K562 (cell line): ENCODE data around the gene BHLHE40. TPM values are rescaled to one million over a fixed set of nuclear protein-coding genes. Genes with fewer than 3 reads are reported as not detected.
A peak's percentile ranks its signal among the peaks of the same experiment; 100 is the strongest.

Experiments
- BHLHE40 ChIP-seq: IDR thresholded peaks from 2 replicates; pipeline ENCODE4 v1.6.1; 2011; ENCODE audit warnings: low read length, improper control_type of control experiment
- DDX20 ChIP-seq: fragments of 450-650 bp; IDR thresholded peaks from 2 replicates; pipeline ENCODE4 v1.6.1; 2016; ENCODE audit warnings: missing genetic modification characterization, low read depth, mild to moderate bottlenecking, missing compliant biosample characterization, moderate library complexity
- MECOM ChIP-seq: fragments of 250-450 bp; sonication (Bioruptor Pico); IDR thresholded peaks from 2 replicates; pipeline ENCODE4 v1.8.0; 2022; ENCODE audit warnings: inconsistent platforms
- MEF2D ChIP-seq: conservative IDR thresholded peaks from 2 replicates; pipeline ENCODE4 v1.6.1; 2016; ENCODE audit warnings: low read depth, missing genetic modification characterization, missing compliant biosample characterization
- NCOA4 ChIP-seq: fragments of 450-650 bp; IDR thresholded peaks from 2 replicates; pipeline ENCODE4 v1.6.1; 2018; ENCODE audit warnings: mild to moderate bottlenecking; ENCODE audit not compliant: partially characterized antibody
- NEUROD1 ChIP-seq: fragments of 150-350 bp; IDR thresholded peaks from 2 replicates; pipeline ENCODE4 v1.6.1; 2014; ENCODE audit warnings: borderline replicate concordance, low read length, low read depth; ENCODE audit not compliant: partially characterized antibody
- NR3C1 ChIP-seq: sonication (generic); formaldehyde crosslinking; IDR thresholded peaks from 2 replicates; pipeline ENCODE4 v1.8.1; 2022; ENCODE audit warnings: missing genetic modification reagents
- PHF8 ChIP-seq: fragments of 200-600 bp; sonication (generic); IDR thresholded peaks from 2 replicates; pipeline ENCODE4 v1.6.1; 2012; ENCODE audit warnings: mixed run types, mild to moderate bottlenecking, inconsistent platforms, low read length, moderate library complexity, borderline replicate concordance
- PML ChIP-seq: IDR thresholded peaks from 2 replicates; pipeline ENCODE4 v1.6.1; 2012; ENCODE audit warnings: low read length, inconsistent platforms
- SIX5 ChIP-seq, 2 experiments: IDR thresholded peaks; 2 replicates each; pipeline ENCODE4 v1.6.1; 2011; ENCODE audit warnings: low read length in 2 of 2, borderline replicate concordance in 1 of 2, low read depth in 1 of 2, mild to moderate bottlenecking in 1 of 2, moderate library complexity in 1 of 2; ENCODE audit not compliant: insufficient read depth in 1 of 2
- SLC30A9 ChIP-seq: fragments of 250-450 bp; sonication (Bioruptor Pico); IDR thresholded peaks from 2 replicates; pipeline ENCODE4 v1.8.0; 2022; ENCODE audit warnings: mild to moderate bottlenecking, moderate library complexity
- SRSF1 ChIP-seq: fragments of 200-400 bp; formaldehyde crosslinking; IDR thresholded peaks from 2 replicates; pipeline ENCODE4 v1.6.1; 2017; ENCODE audit warnings: mild to moderate bottlenecking, low read depth, low read length, moderate library complexity
- TEAD1 ChIP-seq, 2 experiments: fragments of 450-650 bp in 1 of 2; sonication (generic) in 1 of 2; formaldehyde crosslinking; IDR thresholded peaks; 2 replicates each; pipeline versions ENCODE4 v1.4.0 to v1.8.0; 2020 to 2022; ENCODE audit warnings: mild to moderate bottlenecking in 2 of 2, missing genetic modification reagents in 1 of 2
- ZFP36 ChIP-seq: fragments of 150-350 bp; IDR thresholded peaks from 2 replicates; pipeline ENCODE4 v1.6.1; 2018; ENCODE audit warnings: low read length, low read depth; ENCODE audit not compliant: partially characterized antibody
- ZSCAN29 ChIP-seq: fragments of 450-650 bp; IDR thresholded peaks from 2 replicates; pipeline ENCODE4 v1.6.1; 2017
- polyA plus RNA-seq, 8 experiments: library from polyadenylated mRNA; depleted of rRNA in 4 of 8; stranded (reverse) in 5 of 8; unstranded in 3 of 8; fragments of >200 nt; fragmentation: Nextera tagmentation in 2 of 8; fragmentation: Illumina TruSeq in 1 of 8; extraction: Ambion mirVana in 2 of 8; extraction: Trizol in 1 of 8; gene quantifications; 2 replicates each; pipeline versions ENCODE4 v1.2.1 to v1.2.3, GENCODE V29; 2011 to 2014; ENCODE audit warnings: inconsistent platforms in 1 of 8, missing spikeins in 1 of 8
- total RNA-seq, 7 experiments: library from RNA; depleted of rRNA in 6 of 7; stranded (reverse); fragments of >200 nt in 6 of 7; fragmentation: Illumina TruSeq in 2 of 7; extraction: Trizol in 2 of 7; gene quantifications; 2 replicates each; pipeline versions ENCODE4 v1.2.1 to v1.2.3, GENCODE V29; 2011 to 2021; ENCODE audit warnings: low replicate concordance in 1 of 7
- TF ChIP-seq, protein P1 (sequence below): fragments of 250-450 bp; sonication (Bioruptor Pico); IDR thresholded peaks from 2 replicates; pipeline ENCODE4 v1.4.0; 2020
- TF ChIP-seq, protein P2 (sequence below): fragments of 250-450 bp; sonication (Bioruptor Pico); IDR thresholded peaks from 2 replicates; pipeline ENCODE4 v1.5.0; 2020; ENCODE audit warnings: mild to moderate bottlenecking, borderline replicate concordance
- TF ChIP-seq, protein P3 (sequence below): fragments of 200-400 bp; formaldehyde crosslinking; IDR thresholded peaks from 2 replicates; pipeline ENCODE4 v1.6.1; 2017; ENCODE audit warnings: mild to moderate bottlenecking, low read depth, low read length, moderate library complexity

BHLHE40 gene
- total and polyA plus RNA-seq, 9 of the 15 experiments (the other 6 are each of a cell fraction or from before 2014, with no cell fraction given): 12.0 to 83.9 (median 31.4) TPM

DNA sequence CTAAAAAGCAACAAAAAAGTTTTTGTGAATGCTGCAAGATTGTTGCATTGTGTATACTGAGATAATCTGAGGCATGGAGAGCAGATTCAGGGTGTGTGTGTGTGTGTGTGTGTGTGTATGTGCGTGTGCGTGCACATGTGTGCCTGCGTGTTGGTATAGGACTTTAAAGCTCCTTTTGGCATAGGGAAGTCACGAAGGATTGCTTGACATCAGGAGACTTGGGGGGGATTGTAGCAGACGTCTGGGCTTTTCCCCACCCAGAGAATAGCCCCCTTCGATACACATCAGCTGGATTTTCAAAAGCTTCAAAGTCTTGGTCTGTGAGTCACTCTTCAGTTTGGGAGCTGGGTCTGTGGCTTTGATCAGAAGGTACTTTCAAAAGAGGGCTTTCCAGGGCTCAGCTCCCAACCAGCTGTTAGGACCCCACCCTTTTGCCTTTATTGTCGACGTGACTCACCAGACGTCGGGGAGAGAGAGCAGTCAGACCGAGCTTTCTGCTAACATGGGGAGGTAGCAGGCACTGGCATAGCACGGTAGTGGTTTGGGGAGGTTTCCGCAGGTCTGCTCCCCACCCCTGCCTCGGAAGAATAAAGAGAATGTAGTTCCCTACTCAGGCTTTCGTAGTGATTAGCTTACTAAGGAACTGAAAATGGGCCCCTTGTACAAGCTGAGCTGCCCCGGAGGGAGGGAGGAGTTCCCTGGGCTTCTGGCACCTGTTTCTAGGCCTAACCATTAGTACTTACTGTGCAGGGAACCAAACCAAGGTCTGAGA is 4.7 kb downstream of the BHLHE40 start (continued):
- TF ChIP-seq DDX20 (tag): no peak
- TF ChIP-seq MECOM (CRISPR knock-in tag): no peak
- no peak for TF ChIP-seq MEF2D
- TF ChIP-seq SIX5 (IDR thresholded peaks at IDR 0.05; ENCODE audit: borderline replicate concordance in 1 of 2, insufficient read depth in 1 of 2, low read depth in 1 of 2, low read length in 2 of 2): no peak
- TF ChIP-seq, protein P1, sequence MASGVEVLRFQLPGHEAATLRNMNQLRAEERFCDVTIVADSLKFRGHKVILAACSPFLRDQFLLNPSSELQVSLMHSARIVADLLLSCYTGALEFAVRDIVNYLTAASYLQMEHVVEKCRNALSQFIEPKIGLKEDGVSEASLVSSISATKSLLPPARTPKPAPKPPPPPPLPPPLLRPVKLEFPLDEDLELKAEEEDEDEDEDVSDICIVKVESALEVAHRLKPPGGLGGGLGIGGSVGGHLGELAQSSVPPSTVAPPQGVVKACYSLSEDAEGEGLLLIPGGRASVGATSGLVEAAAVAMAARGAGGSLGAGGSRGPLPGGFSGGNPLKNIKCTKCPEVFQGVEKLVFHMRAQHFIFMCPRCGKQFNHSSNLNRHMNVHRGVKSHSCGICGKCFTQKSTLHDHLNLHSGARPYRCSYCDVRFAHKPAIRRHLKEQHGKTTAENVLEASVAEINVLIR (CRISPR knock-in tag): no peak
- peak; percentile 66; the same call in 1 of the 2 replicates for TF ChIP-seq PML
- no peak for TF ChIP-seq NCOA4
- TF ChIP-seq SRSF1: no peak
- no peak for TF ChIP-seq ZFP36
- TF ChIP-seq, protein P2, sequence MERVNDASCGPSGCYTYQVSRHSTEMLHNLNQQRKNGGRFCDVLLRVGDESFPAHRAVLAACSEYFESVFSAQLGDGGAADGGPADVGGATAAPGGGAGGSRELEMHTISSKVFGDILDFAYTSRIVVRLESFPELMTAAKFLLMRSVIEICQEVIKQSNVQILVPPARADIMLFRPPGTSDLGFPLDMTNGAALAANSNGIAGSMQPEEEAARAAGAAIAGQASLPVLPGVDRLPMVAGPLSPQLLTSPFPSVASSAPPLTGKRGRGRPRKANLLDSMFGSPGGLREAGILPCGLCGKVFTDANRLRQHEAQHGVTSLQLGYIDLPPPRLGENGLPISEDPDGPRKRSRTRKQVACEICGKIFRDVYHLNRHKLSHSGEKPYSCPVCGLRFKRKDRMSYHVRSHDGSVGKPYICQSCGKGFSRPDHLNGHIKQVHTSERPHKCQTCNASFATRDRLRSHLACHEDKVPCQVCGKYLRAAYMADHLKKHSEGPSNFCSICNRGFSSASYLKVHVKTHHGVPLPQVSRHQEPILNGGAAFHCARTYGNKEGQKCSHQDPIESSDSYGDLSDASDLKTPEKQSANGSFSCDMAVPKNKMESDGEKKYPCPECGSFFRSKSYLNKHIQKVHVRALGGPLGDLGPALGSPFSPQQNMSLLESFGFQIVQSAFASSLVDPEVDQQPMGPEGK: peak; percentile 67
- no peak for TF ChIP-seq NR3C1
- TF ChIP-seq ZSCAN29: no peak
- no peak for TF ChIP-seq SLC30A9 (CRISPR knock-in tag)
- peak in 1 of 2 experiments; percentile 7; a peak in 1 of 4 replicates for TF ChIP-seq TEAD1 (CRISPR knock-in tag; IDR thresholded peaks at IDR 0.05)
- peak; percentile 27; the same call in 1 of the 2 replicates for TF ChIP-seq BHLHE40
- no peak for TF ChIP-seq PHF8
- TF ChIP-seq NEUROD1: peak; percentile 20
- TF ChIP-seq, protein P3, sequence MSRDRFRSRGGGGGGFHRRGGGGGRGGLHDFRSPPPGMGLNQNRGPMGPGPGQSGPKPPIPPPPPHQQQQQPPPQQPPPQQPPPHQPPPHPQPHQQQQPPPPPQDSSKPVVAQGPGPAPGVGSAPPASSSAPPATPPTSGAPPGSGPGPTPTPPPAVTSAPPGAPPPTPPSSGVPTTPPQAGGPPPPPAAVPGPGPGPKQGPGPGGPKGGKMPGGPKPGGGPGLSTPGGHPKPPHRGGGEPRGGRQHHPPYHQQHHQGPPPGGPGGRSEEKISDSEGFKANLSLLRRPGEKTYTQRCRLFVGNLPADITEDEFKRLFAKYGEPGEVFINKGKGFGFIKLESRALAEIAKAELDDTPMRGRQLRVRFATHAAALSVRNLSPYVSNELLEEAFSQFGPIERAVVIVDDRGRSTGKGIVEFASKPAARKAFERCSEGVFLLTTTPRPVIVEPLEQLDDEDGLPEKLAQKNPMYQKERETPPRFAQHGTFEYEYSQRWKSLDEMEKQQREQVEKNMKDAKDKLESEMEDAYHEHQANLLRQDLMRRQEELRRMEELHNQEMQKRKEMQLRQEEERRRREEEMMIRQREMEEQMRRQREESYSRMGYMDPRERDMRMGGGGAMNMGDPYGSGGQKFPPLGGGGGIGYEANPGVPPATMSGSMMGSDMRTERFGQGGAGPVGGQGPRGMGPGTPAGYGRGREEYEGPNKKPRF: no peak
